ENCODE results near the gene CFB.

Gene CFB

GRCh38 chr6:31948753-31949413, 3.0 kb downstream of the CFB start:
- H3K4me3 ChIP-seq (replicated peaks in 1 of 2; ENCODE audit: low read depth in 2 of 2, low read length in 2 of 2), result no peak overlapping the region
- no peak for TF ChIP-seq CTCF (IDR thresholded peaks at IDR 0.05; ENCODE audit: low read depth, low read length)
- DNase-seq (ENCODE audit: low read depth in 2 of 2), result peak in 1 of 2 donors; percentile 69

GRCh38 chr6:31949926-31950548, 4.1 kb downstream of the CFB start:
- TF ChIP-seq CTCF (IDR thresholded peaks at IDR 0.05; ENCODE audit: low read depth, low read length), result no peak
- no peak overlapping the region for H3K4me3 ChIP-seq (replicated peaks in 1 of 2; ENCODE audit: low read depth in 2 of 2, low read length in 2 of 2)
- no peak for DNase-seq (ENCODE audit: low read depth in 2 of 2)

GRCh38 chr6:31952140-31952805, 6.4 kb downstream of the CFB start:
- peak; percentile 74 to 77 for DNase-seq (ENCODE audit: low read depth in 2 of 2)
- no peak overlapping the region for H3K4me3 ChIP-seq (replicated peaks in 1 of 2; ENCODE audit: low read depth in 2 of 2, low read length in 2 of 2)
- peak; percentile 87 for TF ChIP-seq CTCF (IDR thresholded peaks at IDR 0.05; ENCODE audit: low read depth, low read length)

- TF ChIP-seq CTCF (IDR thresholded peaks at IDR 0.05; ENCODE audit: low read depth, low read length), result no peak
- no peak overlapping the region for H3K4me3 ChIP-seq (replicated peaks in 1 of 2; ENCODE audit: low read depth in 2 of 2, low read length in 2 of 2)
- DNase-seq (ENCODE audit: low read depth in 2 of 2), result no peak
Observed at GRCh38 chr6:31952890-31953289, 7.0 kb downstream of the CFB start.

GRCh38 chr6:31954511-31954910, 8.6 kb downstream of the CFB start:
- H3K4me3 ChIP-seq (replicated peaks in 1 of 2; ENCODE audit: low read depth in 2 of 2, low read length in 2 of 2), result no peak overlapping the region
- no peak for DNase-seq (ENCODE audit: low read depth in 2 of 2)
- TF ChIP-seq CTCF (IDR thresholded peaks at IDR 0.05; ENCODE audit: low read depth, low read length), result no peak

GRCh38 chr6:31956796-31957195, 10.9 kb downstream of the CFB start:
- H3K4me3 ChIP-seq (replicated peaks in 1 of 2; ENCODE audit: low read depth in 2 of 2, low read length in 2 of 2), result no peak overlapping the region
- DNase-seq (ENCODE audit: low read depth in 2 of 2), result no peak
- no peak for TF ChIP-seq CTCF (IDR thresholded peaks at IDR 0.05; ENCODE audit: low read depth, low read length)
